Hepatocyte (in vitro differentiated cells): ENCODE results near the gene FGR. TPM values are rescaled to one million over a fixed set of nuclear protein-coding genes. Genes with fewer than 3 reads are reported as not detected.

Experiments used
- DNase-seq: peaks from one replicate; pipeline ENCODE4 v3.0.0-alpha.2; 2016; ENCODE audit warnings: low spot score
- H2AFZ ChIP-seq: fragments of 200-600 bp; sonication (generic); 2 replicates; pipeline ENCODE4 v1.6.0; 2016; ENCODE audit warnings: antibody characterized with exemption, mild to moderate bottlenecking
- H3K27ac ChIP-seq: fragments of 200-600 bp; sonication (generic); 2 replicates; pipeline ENCODE4 v1.5.1; 2016; ENCODE audit warnings: mild to moderate bottlenecking
- H3K27me3 ChIP-seq: fragments of 200-600 bp; sonication (generic); 2 replicates; pipeline ENCODE4 v1.6.1; 2016
- H3K36me3 ChIP-seq: fragments of 200-600 bp; sonication (generic); replicated peaks from 2 replicates; pipeline ENCODE4 v1.5.1; 2016; ENCODE audit warnings: low read depth; ENCODE audit not compliant: insufficient read depth
- H3K4me1 ChIP-seq: fragments of 200-600 bp; sonication (generic); 2 replicates; pipeline ENCODE4 v1.5.1; 2016; ENCODE audit warnings: mild to moderate bottlenecking, moderate library complexity; ENCODE audit not compliant: insufficient read depth
- H3K4me2 ChIP-seq: fragments of 200-600 bp; sonication (generic); 2 replicates; pipeline ENCODE4 v1.6.0; 2016
- H3K4me3 ChIP-seq: fragments of 200-600 bp; sonication (generic); 2 replicates; pipeline ENCODE4 v1.5.1; 2016; ENCODE audit warnings: mild to moderate bottlenecking
- H3K79me2 ChIP-seq: fragments of 200-600 bp; sonication (generic); 2 replicates; pipeline ENCODE4 v1.6.0; 2017; ENCODE audit warnings: mild to moderate bottlenecking
- H3K9me2 ChIP-seq: fragments of 200-600 bp; sonication (generic); replicated peaks from 2 replicates; pipeline ENCODE4 v1.6.0; 2017; ENCODE audit warnings: mild to moderate bottlenecking; ENCODE audit not compliant: insufficient read depth
- H3K9me3 ChIP-seq: fragments of 200-600 bp; sonication (generic); 2 replicates; pipeline ENCODE4 v1.5.1; 2016; ENCODE audit warnings: low read depth, mild to moderate bottlenecking
- H4K20me1 ChIP-seq: fragments of 200-600 bp; sonication (generic); 2 replicates; pipeline ENCODE4 v1.6.0; 2016; ENCODE audit warnings: mild to moderate bottlenecking; ENCODE audit not compliant: insufficient read depth, poor library complexity, severe bottlenecking
- EZH2 ChIP-seq: fragments of 200-600 bp; sonication (generic); IDR thresholded peaks from 2 replicates; pipeline ENCODE4 v1.6.1; 2016; ENCODE audit warnings: antibody characterized with exemption, mild to moderate bottlenecking, borderline replicate concordance
- EZH2phosphoT487 ChIP-seq: fragments of 200-600 bp; sonication (generic); IDR thresholded peaks from one replicate; pipeline ENCODE4 v1.6.1; 2018; ENCODE audit warnings: antibody characterized with exemption, mild to moderate bottlenecking, low read depth, moderate library complexity; ENCODE audit not compliant: unreplicated experiment, severe bottlenecking
- WGBS: methylation state at CpG from one replicate; pipeline ENCODE4 v1.1.6; 2016; ENCODE audit warnings: low lambda C conversion rate; ENCODE audit errors: missing lambda C conversion rate; 5-methylcytosine and 5-hydroxymethylcytosine counted together
- polyA plus RNA-seq: library from polyadenylated mRNA; unstranded; fragments of >200 nt; fragmentation: Nextera tagmentation; extraction: Ambion mirVana; gene quantifications from 2 replicates; pipeline ENCODE4 v1.2.1, GENCODE V29; 2016
- total RNA-seq: library from RNA; depleted of rRNA; stranded (reverse); fragments of >200 nt; gene quantifications from 2 replicates; pipeline ENCODE4 v1.2.3, GENCODE V29; 2014
- TF ChIP-seq, protein P1 (sequence below): fragments of 200-600 bp; sonication (generic); IDR thresholded peaks from 2 replicates; pipeline ENCODE4 v1.5.1; 2016; ENCODE audit warnings: antibody characterized with exemption, mild to moderate bottlenecking; ENCODE audit not compliant: poor library complexity

Gene FGR
- total and polyA plus RNA-seq, 2 experiments from 2014 or later = 0.28 to 0.73 TPM

DNA sequence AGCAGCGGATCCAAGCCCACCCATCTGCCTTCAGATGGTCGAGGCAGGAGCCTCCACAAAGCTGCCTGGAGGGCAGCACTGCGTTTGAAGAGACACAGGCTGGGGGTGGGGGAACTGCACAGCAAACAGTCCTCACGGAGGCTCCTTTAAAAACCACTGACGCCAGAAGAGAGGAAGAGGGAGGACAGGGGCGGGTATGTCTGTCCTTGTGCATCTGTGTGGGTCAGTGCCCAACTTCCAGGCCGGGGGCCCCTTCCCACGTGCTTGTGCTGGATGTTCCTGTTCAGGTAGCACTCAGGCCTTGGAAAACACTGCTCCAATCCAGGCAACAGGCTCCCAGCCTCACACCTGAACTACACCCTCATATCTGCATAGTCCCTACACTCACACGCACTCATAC lies 38.7 kb downstream of the FGR start:
- no peak overlapping the region for H2AFZ ChIP-seq
- H3K27me3 ChIP-seq = no peaks in the 10 kb centered on the region
- DNase-seq = no peak
- no peak overlapping the region for H3K27ac ChIP-seq
- no peaks in the 10 kb centered on the region for H3K36me3 ChIP-seq
- H3K4me1 ChIP-seq = peaks cover 89% of the 10 kb centered on the region
- TF ChIP-seq, protein P1, sequence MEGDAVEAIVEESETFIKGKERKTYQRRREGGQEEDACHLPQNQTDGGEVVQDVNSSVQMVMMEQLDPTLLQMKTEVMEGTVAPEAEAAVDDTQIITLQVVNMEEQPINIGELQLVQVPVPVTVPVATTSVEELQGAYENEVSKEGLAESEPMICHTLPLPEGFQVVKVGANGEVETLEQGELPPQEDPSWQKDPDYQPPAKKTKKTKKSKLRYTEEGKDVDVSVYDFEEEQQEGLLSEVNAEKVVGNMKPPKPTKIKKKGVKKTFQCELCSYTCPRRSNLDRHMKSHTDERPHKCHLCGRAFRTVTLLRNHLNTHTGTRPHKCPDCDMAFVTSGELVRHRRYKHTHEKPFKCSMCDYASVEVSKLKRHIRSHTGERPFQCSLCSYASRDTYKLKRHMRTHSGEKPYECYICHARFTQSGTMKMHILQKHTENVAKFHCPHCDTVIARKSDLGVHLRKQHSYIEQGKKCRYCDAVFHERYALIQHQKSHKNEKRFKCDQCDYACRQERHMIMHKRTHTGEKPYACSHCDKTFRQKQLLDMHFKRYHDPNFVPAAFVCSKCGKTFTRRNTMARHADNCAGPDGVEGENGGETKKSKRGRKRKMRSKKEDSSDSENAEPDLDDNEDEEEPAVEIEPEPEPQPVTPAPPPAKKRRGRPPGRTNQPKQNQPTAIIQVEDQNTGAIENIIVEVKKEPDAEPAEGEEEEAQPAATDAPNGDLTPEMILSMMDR = no peak
- no peak for TF ChIP-seq EZH2
- TF ChIP-seq EZH2phosphoT487 = no peak
- H3K4me3 ChIP-seq = no peak overlapping the region
- peaks cover 100% of the 10 kb centered on the region for H3K79me2 ChIP-seq
- H3K9me2 ChIP-seq = no peaks in the 10 kb centered on the region
- no peaks in the 10 kb centered on the region for H3K9me3 ChIP-seq
- H4K20me1 ChIP-seq = peaks cover 100% of the 10 kb centered on the region
- WGBS = 41% methylated on average over 9 of the region's 9 CpGs
- peak overlapping the region; percentile 47 for H3K4me2 ChIP-seq

- DNase-seq = no peak
- Histone ChIP-seq H3K27ac (peak overlapping the region; percentile 55), H2AFZ (no peak overlapping the region), H4K20me1 (peaks cover 100% of the 10 kb centered on the region), H3K9me2 (no peaks in the 10 kb centered on the region), H3K27me3 (no peaks in the 10 kb centered on the region), H3K36me3 (no peaks in the 10 kb centered on the region), H3K9me3 (no peaks in the 10 kb centered on the region), H3K79me2 (peaks cover 100% of the 10 kb centered on the region), H3K4me2 (peak overlapping the region; percentile 69), H3K4me1 (peaks cover 89% of the 10 kb centered on the region), H3K4me3 (no peak overlapping the region)
- TF ChIP-seq, protein P1 = no peak
- no peak for TF ChIP-seq EZH2phosphoT487
- no peak for TF ChIP-seq EZH2
- 83% methylated on average over 5 of the region's 5 CpGs for WGBS
Observed at GRCh38 chr1:27595597-27595996, 39.4 kb downstream of the FGR start.

GRCh38 chr1:27594564-27595510 lies 40.1 kb downstream of the FGR start:
- peaks cover 99% of the 10 kb centered on the region for H4K20me1 ChIP-seq
- H3K9me2 ChIP-seq = no peaks in the 10 kb centered on the region
- peak overlapping the region; percentile 69 for H3K4me2 ChIP-seq
- peaks cover 100% of the 10 kb centered on the region for H3K79me2 ChIP-seq
- WGBS = 62% methylated on average over 17 of the region's 17 CpGs
- H3K27me3 ChIP-seq = no peaks in the 10 kb centered on the region
- peak overlapping the region; percentile 55 for H3K27ac ChIP-seq
- no peak overlapping the region for H3K4me3 ChIP-seq
- no peak for DNase-seq
- peaks cover 89% of the 10 kb centered on the region for H3K4me1 ChIP-seq
- TF ChIP-seq, protein P1 = no peak
- TF ChIP-seq EZH2 (no peak), EZH2phosphoT487 (no peak)
- no peaks in the 10 kb centered on the region for H3K9me3 ChIP-seq
- no peaks in the 10 kb centered on the region for H3K36me3 ChIP-seq
- H2AFZ ChIP-seq = no peak overlapping the region
